ENCODE results near the gene R3HCC1L. TPM values are rescaled to one million over a fixed set of nuclear protein-coding genes. Genes with fewer than 3 reads are reported as not detected.

R3HCC1L gene
- total and polyA plus RNA-seq, 2 of the 4 experiments (the other 2 are of a cell fraction), result 8.3 to 14.7 TPM

GRCh38 chr10:98158576-98158975 is 24.1 kb downstream of the R3HCC1L start:
- H2BK20ac ChIP-seq (ENCODE audit: low read depth, low read length), result no peak overlapping the region
- H3K79me1 ChIP-seq (ENCODE audit: low read depth in 1 of 2, low read length in 2 of 2), result peaks cover 28 to 47% of the 10 kb centered on the region in 2 experiments
- H3K9ac ChIP-seq (ENCODE audit: low read depth, low read length), result no peak overlapping the region
- H3K27ac ChIP-seq (ENCODE audit: insufficient read depth, low read length), result no peak overlapping the region
- H3K18ac ChIP-seq (ENCODE audit: low read depth, low read length), result no peak overlapping the region
- no peak for TF ChIP-seq MXI1 (IDR thresholded peaks at IDR 0.05; ENCODE audit: borderline replicate concordance, low read depth, low read length)
- TF ChIP-seq CHD1 (IDR thresholded peaks at IDR 0.05; ENCODE audit: low read depth, low read length), result no peak
- TF ChIP-seq RCOR1 (IDR thresholded peaks at IDR 0.05; ENCODE audit: insufficient replicate concordance, low read length), result no peak
- no peak for TF ChIP-seq RFX5 (IDR thresholded peaks at IDR 0.05; ENCODE audit: low read depth, low read length)
- no peak for TF ChIP-seq ELK1 (IDR thresholded peaks at IDR 0.05; ENCODE audit: borderline replicate concordance, low read depth, low read length)
- no peak for TF ChIP-seq SMC3 (IDR thresholded peaks at IDR 0.05; ENCODE audit: low read depth, low read length)
- no peak for TF ChIP-seq NFE2L2 (IDR thresholded peaks at IDR 0.05; ENCODE audit: low read depth, low read length)
- no peak for TF ChIP-seq BHLHE40 (IDR thresholded peaks at IDR 0.05; ENCODE audit: low read depth, low read length)
- TF ChIP-seq RAD21 (IDR thresholded peaks at IDR 0.05; ENCODE audit: low read length), result no peak
- TF ChIP-seq CTCF (conservative IDR thresholded peaks at IDR 0.05; ENCODE audit: low read depth, low read length), result no peak
- TF ChIP-seq USF2 (IDR thresholded peaks at IDR 0.05; ENCODE audit: low read depth, low read length), result no peak
- TF ChIP-seq MAZ (IDR thresholded peaks at IDR 0.05; ENCODE audit: borderline replicate concordance, low read depth, low read length), result no peak
- no peak for TF ChIP-seq FOS (IDR thresholded peaks at IDR 0.05; ENCODE audit: low read depth, low read length)
- no peak for TF ChIP-seq CEBPB (IDR thresholded peaks at IDR 0.05; ENCODE audit: low read depth, low read length)
- TF ChIP-seq MAFK (IDR thresholded peaks at IDR 0.05; ENCODE audit: low read depth, low read length), result no peak
- TF ChIP-seq POLR2A (IDR thresholded peaks at IDR 0.05; ENCODE audit: low read depth, low read length), result no peak
- in situ Hi-C loops (cut with MboI; ENCODE audit: low sequenced_read_pairs), result no loop called here
- no TSS peak for BruUV-seq (replicated peaks)
- no peak overlapping the region for H3K56ac ChIP-seq (ENCODE audit: extremely low read depth, insufficient read depth, low read length)
- no peak overlapping the region for H2AFZ ChIP-seq (replicated peaks; ENCODE audit: low read length, poor library complexity)
- no peak overlapping the region for H4K8ac ChIP-seq (ENCODE audit: low read depth in 2 of 2, low read length in 2 of 2)
- intact Hi-C loops (cut with micrococcal nuclease), result no loop called here
- DNase-seq, result no peak
- H3K27me3 ChIP-seq (ENCODE audit: control insufficient read depth, insufficient read depth, low read length), result no peaks in the 10 kb centered on the region
- no peak overlapping the region for H3K23ac ChIP-seq (ENCODE audit: low read depth, low read length)
- no peak overlapping the region for H2BK5ac ChIP-seq (ENCODE audit: low read depth, low read length, poor library complexity, severe bottlenecking)
- H3K4me3 ChIP-seq (ENCODE audit: insufficient read depth, low read depth, low read length), result no peak overlapping the region
- ATAC-seq (ENCODE audit: low read depth), result no peak
- H4K20me1 ChIP-seq (ENCODE audit: insufficient read depth, low read length), result peaks cover 12% of the 10 kb centered on the region
- no peak overlapping the region for H2BK15ac ChIP-seq (ENCODE audit: low read depth, low read length)
- peaks cover 3% of the 10 kb centered on the region; the same call in 1 of the 2 replicates for H3K36me3 ChIP-seq (ENCODE audit: control insufficient read depth, insufficient read depth, low read length)
- peaks cover 4% of the 10 kb centered on the region for H3K4me1 ChIP-seq (ENCODE audit: control insufficient read depth, insufficient read depth, low read length)
- H3K4me2 ChIP-seq (ENCODE audit: low read depth, low read length), result no peak overlapping the region
- H2BK120ac ChIP-seq (ENCODE audit: low read depth, low read length), result no peak overlapping the region
- peaks cover 9% of the 10 kb centered on the region for H3K9me1 ChIP-seq (ENCODE audit: insufficient read depth, low read length)
- H2AK9ac ChIP-seq (replicated peaks; ENCODE audit: low read depth, low read length, poor library complexity), result no peak overlapping the region
- no peak overlapping the region for H4K91ac ChIP-seq (ENCODE audit: insufficient read depth, low read depth, low read length)
- no peaks in the 10 kb centered on the region for H3K9me3 ChIP-seq (ENCODE audit: control insufficient read depth, insufficient read depth, low read length)
- no CpG with 5 or more reads among the region's 1 CpG for WGBS, 2 experiments (ENCODE audit: extremely low coverage in 2 of 2, insufficient read length in 1 of 2)
- POLR2A ChIA-PET (ENCODE audit: unreplicated experiment), result no interaction called here
- CTCF ChIA-PET, result interaction anchor here (1.9 kb wide), 1 partner anchor 12 kb away, joined by 5 read pairs; no protein-coding TSS in a partner anchor
- no peak overlapping the region for H3K14ac ChIP-seq (replicated peaks; ENCODE audit: low read depth, low read length)
- no peak overlapping the region for H2AK5ac ChIP-seq (ENCODE audit: low read depth, low read length)
- dilution Hi-C loops (cut with HindIII; ENCODE audit: low sequenced_read_pairs, unreplicated experiment), result no loop called here
- no peak overlapping the region for H3K4ac ChIP-seq (ENCODE audit: low read depth, low read length)
- no peak overlapping the region for H4K5ac ChIP-seq (ENCODE audit: low read depth, low read length)
